ENCODE data around the gene CCDC78.

GRCh38 chr16:763369-764183 is 37.3 kb upstream of the CCDC78 start:
- no peak for TF ChIP-seq CTCF (IDR thresholded peaks at IDR 0.05; ENCODE audit: insufficient read depth, low read length, poor library complexity, severe bottlenecking)
- TF ChIP-seq EZH2phosphoT487 (conservative IDR thresholded peaks at IDR 0.05; ENCODE audit: low read length): no peak
